ENCODE data around the gene ETV6.
"Not testable (repeated sequence)": the region's sequence is repeated elsewhere in the genome, so short reads cannot be mapped to it uniquely, and the experiment has no call there.

The ETV6 gene

DNA sequence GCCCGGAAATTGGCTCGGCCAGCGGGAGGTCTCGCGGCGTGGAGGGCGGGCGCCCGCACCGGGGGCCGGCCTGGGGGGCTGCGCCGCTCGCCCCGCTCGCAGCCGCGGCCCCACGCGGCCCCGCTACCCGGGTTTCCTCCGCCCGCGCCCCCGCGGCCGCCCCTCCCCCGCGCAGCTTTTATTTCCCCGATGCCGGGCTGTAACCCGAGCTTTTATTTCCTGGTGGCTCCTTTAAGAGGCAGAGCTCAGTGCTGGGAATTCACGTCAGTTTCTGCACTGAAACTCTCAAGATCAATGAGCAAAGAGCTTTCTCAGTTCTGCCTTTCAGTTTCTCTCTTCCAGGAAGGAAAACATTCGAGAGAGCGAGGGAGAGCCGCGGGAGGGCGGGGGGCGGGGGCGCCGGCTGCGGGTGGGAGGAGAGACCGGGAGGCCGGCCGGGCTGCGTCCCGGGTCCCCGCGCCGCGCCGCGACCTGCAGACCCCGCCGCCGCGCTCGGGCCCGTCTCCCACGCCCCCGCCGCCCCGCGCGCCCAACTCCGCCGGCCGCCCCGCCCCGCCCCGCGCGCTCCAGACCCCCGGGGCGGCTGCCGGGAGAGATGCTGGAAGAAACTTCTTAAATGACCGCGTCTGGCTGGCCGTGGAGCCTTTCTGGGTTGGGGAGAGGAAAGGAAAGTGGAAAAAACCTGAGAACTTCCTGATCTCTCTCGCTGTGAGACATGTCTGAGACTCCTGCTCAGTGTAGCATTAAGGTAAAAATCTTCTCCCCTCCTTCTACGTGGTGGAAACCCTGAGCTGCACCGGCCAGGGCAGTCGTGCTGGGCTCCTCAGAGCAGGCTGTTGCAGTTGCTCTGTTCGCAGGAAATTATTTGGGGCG lies at the start of gene ETV6:
Gene ETV6 (plus strand): TSS at position 262 of the 873 bp plus-strand sequence. CDS start 454 bp downstream, at position 716.
- DNase-seq (ENCODE audit: low read depth in 3 of 3): peak; percentile 56 to 80 (median 63)

DNA sequence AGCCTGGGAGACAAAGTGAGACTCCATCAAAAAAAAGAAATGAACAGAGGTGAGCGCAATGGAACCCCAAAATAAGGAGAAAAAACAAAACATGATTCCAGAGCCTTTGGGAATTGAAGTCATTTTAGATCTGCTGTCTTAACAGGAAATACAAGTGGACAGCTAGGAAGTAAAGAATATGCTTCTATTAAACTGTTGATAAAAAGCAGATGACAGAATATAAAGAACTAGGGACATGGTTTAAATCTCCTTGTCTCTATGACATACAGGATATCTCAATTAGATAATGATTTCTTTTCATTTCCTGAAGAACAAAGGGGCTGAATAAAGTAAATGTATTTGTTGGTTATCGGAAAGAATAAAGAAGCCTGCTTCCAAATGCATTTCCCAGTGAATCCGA lies 49.3 kb upstream of the ETV6 start:
- no peak for DNase-seq (ENCODE audit: low read depth in 3 of 3)

DNA sequence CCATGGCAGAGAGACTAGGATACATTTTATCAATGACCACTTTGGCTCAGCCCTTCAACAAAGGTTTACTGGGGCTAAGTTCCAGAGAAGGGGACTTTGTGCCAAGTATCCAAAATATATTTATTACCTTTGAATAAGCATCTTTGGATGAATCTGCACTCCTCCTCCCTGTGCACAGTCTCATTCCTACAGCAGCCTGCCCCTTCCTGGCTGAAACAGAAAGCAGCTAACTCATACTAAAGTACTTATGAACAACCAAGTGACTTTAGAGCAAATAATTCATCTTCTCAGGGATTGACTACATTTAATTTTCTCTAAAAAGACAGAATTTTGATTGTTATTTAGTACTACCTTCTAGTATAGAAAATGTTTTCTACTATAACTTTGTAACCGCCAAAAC lies 47.8 kb upstream of the ETV6 start:
- no peak for DNase-seq (ENCODE audit: low read depth in 3 of 3)

DNA sequence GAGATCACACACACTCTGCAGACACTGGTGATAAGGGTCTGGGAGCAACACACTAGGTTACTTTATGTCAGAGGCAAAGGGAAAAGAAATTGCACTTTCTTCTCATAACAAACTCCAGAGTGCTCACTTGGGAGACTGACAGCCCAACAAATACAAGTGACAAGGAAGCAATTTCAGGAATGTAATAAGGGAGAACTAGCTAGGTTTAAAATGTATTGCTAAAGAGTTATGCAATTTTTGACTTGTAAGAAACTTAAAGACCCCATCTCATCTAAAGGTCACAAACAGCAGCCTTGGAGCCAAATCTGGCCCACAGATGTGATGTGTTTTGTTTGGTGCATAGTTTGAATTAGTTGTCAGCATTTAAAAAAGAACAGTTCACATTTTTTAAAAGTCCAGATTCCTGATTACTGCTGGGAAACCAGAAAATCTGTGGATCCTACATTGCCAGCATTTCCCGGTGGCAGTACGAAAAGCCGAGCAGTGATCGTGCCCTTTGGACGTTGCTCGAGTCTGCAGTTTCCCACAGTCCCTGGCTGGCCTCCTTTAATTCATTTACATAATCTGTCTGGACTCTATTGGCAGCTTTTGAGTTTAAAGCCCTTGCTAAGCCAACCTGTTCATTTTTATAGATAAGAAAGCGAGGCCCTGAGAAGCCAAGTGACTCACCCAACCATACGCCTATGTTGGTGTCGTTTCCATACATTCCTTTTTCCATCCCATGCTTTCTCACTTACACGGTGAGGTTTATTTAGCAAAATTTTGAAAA lies 42.0 kb upstream of the ETV6 start:
- DNase-seq (ENCODE audit: low read depth in 3 of 3): no peak

DNA sequence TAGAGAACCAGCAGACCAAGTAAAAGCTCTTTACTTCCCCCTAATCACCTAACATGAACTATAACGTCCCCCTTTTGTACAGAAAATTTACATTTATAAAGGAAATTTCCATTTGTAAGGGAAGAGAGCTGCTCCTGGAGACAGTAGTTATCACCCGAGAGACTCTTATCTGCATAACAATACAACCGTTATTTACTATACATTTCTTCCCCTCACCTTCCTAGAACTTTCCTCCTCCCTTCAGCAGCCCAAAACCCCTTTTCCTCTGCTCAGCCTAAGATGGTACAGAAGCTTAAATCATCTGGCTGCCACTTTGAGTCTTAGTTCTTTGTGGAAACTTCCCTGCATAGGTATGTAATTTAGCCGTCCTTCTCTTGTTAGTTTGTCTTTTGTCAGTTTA lies 40.4 kb upstream of the ETV6 start:
- no peak for DNase-seq (ENCODE audit: low read depth in 3 of 3)

DNA sequence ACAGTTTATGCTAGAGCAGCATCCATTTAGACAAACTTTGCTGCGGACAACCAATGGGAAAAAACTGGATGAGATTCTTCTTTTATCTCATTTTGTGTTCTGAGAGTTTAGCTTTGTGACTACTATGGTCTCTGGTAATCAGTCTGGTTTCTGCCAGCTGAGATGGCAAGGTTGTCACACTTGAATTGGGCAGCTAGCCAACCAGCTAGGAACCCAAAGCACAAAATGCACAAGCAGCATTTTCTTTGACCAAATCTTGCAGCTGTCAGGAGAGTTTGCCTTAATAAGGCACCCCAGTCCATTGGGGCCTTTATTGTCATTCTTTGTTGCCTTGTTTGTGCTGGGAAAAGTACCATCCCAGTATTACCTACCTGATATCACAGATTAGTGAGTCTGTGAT lies 34.0 kb upstream of the ETV6 start:
- no peak for DNase-seq (ENCODE audit: low read depth in 3 of 3)

DNA sequence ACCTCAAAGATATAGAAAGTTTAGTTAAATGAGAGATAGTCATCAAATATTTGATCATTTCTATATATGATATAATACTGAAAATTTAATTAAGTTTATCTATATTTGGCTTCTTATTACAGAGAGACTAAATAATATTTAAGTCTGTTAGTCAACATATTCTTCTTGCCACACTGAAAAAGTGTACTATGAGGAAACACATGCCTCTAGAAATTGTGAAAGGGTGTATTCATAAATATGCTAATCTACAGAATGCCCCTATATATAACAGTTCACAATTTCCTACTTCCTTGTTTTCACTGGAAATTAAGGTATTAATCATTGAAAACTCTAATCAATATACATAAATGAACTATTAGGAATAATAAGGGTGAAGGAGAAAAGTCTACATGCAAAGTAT lies 31.4 kb upstream of the ETV6 start:
- DNase-seq (ENCODE audit: low read depth in 3 of 3): no peak

DNA sequence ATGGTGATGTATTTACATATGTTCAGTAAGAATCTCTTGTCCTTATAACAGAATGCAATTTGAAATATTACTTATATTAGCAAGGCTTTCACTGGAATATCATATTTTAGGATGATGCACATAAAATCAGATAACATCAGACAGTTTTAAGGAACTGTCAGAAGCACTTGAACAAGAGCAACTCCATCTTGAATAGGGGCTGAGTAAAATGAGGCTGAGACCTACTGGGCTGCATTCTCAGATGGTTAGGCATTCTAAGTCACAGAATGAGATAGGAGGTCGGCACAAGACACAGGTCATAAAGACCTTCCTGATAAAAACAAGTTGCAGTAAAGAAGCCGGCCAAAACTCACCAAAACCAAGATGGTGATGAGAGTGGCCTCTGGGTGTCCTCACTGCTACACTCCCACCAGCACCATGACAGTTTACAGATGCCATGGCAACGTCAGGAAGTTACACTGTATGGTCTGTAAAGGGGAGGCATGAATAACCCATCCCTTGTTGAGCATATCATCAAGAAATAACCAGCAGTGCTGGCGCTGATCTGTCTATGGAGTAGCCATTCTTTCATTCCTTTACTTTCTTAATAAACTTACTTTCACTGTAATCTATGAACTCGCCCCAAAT lies 27.6 kb upstream of the ETV6 start:
- peak in 1 of 3 experiments; percentile 1 for DNase-seq (ENCODE audit: low read depth in 3 of 3)

DNA sequence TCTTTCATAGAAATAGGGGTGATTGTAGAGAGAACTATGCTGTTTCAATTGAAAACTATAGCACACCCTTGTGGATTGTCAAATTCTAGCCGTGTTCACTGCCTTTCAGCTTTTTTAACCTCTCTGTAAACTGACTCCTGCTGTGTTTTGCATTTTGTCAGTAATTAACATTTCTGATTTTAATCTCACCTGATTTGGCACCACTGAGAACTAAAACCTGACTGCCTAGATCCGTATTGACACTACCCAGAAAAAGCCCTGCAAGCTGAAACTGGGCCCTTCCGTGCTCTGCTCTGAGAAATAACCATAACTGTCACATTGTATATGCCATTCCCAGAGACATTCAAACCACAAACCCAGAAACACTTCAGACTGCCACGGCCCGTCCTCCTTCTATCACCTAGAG lies 26.6 kb upstream of the ETV6 start:
- no peak for DNase-seq (ENCODE audit: low read depth in 3 of 3)

DNA sequence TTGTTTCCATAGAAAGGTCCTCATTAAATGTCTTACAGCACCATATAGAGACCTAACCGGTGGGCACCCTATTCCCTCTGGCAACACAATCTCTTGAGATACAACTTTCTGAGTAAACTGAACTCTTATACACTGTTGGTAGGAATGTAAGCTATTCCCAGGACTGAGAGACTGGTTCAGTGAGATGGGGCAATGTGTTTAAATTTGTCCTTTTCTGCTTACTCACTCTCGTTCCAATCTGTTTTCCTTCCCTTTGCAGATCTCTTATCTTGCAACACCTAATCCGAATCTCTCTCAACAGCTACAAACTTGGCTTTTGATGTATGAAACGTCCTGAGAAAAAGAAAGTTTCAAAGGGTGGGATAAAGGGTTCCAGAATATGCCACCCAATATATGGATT lies 26.1 kb upstream of the ETV6 start:
- no peak for DNase-seq (ENCODE audit: low read depth in 3 of 3)

DNA sequence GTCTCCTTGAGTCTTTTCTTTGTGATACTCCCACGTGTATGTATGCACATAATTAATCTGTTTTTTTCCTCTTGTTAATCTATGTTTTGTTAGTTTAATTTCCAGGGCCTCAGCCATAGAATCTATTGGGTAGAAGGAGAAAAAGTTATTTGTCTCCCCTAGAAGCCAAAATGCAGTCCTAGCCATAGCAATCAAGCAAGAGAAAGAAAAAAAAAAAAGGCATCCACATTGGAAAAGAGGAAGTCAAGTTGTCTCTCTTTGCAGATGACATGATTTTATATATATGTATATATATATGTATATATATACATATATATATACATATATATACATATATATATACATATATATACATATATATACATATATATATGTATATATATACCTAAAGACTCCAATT lies 25.4 kb upstream of the ETV6 start:
- no peak for DNase-seq (ENCODE audit: low read depth in 3 of 3)

DNA sequence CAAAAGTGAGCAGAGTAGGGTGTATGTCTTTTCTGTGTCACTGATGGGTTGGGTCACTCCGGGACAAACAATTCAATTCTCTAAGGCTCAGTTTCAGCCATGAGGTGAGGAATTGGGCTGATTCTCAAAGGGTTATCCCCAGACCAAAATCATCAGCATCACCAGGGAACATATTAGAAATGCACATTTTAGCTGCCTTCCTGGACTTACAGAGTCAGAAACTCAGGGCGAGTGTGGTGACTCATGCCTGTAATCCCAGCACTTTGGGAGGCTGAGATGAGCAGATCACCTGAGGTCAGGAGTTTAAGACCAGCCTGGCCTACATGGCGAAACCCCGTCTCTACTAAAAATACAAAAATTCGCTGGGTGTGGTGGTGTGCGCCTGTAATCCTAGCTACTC lies 21.8 kb upstream of the ETV6 start:
- not testable (repeated sequence) for DNase-seq (ENCODE audit: low read depth in 3 of 3)

DNA sequence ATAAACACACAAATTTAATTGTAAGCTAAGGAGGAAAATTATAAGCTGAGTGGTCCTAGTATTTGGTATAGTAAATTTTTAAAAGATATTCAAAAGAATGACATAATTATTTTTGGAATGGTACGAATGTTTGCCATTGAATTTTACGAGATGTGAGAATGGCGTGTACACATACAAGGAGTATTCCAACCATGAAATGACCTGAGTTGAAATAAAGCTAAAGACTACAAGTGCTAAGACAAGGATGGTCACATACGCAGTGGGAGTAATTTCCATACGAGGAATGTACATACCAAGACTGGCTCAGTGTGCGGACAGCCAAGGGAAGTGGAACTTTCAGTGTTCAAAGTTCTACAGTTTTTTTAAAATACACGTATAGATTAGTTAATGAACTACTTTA lies 21.1 kb upstream of the ETV6 start:
- DNase-seq (ENCODE audit: low read depth in 3 of 3): no peak

DNA sequence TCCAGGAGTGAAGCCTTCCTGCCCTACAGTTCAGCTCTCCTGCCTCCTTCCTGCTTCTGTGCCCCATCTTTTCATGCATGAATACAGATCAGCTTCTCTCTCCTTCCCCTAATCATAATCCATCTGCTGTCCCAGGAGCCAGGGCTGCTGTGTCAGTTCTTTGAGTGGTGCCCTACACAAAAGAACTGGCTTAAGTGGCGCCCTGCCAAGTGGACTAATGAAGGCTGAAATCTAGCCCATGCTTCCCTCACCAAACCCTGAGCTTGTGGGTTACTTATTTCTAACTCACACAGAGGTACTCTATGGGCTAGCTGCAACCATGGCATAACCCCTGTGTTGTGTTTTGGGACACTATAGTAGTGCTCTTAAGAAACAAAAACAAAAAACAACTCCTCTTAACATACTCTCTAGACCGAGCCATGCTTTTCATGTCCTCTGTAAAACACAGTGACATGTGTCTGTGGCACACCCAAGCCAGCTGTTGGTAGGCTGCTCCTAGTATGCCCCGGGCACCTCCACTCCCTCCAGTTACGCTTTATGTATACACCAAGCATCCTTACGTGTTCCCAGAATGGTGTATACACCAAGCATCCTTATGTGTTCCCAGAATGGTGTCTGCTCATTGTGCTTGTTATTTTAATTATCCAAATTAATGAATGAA lies 19.3 kb upstream of the ETV6 start:
- no peak for DNase-seq (ENCODE audit: low read depth in 3 of 3)

DNA sequence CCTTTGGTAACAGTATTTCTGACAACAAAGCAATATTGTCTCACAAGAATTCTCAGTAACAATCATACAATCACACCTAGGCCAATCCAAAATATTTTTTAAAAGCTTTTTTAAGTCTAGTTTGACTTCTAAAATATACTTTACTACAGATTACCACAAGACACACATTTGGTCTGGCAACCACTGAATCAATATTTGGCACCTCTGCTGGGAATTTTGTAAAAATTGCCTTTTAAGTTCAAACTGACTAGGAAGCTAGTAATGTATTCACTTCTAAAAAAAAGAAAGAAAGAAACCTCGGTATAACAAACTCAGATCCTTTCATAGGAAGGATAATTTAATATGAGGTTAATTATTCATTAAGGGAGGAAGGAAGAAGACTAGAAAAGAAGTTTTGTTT lies 18.2 kb upstream of the ETV6 start:
- no peak for DNase-seq (ENCODE audit: low read depth in 3 of 3)

DNA sequence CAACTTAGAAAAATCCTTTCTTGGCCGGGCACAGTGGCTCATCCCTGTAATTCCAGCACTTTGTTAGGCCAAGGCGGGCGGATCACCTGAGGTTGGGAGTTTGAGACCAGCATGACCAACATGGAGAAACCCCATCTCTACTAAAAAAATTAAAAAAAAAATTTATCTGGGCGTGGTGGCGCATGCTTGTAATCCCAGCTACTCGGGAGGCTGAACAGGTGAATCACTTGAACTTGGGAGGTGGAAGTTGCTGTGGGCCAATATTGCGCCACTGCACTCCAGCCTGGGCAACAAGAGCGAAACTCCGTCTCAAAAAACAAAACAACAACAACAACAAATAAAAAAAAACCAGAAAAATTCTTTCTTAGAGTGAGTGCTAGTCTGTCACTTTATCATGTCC lies 17.6 kb upstream of the ETV6 start:
- not testable (repeated sequence) for DNase-seq (ENCODE audit: low read depth in 3 of 3)

DNA sequence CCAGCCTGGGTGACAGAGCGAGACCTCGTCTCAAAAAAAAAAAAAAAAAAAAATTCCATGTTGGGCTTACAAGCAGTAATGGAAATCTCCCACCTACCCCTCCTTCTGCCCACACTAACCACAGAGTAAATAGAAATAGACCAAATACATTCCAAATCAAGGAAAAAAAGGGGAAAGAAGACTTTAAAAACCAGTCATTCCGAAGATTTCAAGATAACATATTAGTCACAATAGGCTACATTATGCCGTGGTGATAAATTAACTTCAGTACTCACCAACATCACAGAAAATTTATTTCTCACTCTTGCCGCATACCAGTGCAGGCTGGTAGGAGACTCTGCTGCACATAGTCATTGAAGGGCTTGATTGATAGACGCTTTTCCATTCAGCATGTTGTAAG lies 15.5 kb upstream of the ETV6 start:
- DNase-seq (ENCODE audit: low read depth in 3 of 3): no peak

DNA sequence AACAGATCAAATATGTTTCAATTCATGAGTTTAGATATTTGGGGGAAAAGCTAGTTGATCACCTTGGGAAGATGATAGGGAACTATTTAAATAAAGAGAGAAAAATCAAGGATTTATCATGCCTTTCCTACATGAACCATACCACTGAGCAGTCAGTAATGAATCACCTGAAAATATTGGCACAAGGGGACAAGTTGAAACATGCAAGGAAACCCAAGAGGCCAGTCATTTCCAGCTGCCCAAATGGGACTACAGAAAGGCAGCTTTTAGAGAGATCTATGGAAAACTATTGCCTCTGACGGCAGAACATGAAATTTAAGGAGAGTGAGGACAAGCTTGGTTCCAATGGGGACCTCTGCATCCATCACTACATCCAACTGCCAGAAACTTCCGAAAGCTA lies 14.1 kb upstream of the ETV6 start:
- no peak for DNase-seq (ENCODE audit: low read depth in 3 of 3)

DNA sequence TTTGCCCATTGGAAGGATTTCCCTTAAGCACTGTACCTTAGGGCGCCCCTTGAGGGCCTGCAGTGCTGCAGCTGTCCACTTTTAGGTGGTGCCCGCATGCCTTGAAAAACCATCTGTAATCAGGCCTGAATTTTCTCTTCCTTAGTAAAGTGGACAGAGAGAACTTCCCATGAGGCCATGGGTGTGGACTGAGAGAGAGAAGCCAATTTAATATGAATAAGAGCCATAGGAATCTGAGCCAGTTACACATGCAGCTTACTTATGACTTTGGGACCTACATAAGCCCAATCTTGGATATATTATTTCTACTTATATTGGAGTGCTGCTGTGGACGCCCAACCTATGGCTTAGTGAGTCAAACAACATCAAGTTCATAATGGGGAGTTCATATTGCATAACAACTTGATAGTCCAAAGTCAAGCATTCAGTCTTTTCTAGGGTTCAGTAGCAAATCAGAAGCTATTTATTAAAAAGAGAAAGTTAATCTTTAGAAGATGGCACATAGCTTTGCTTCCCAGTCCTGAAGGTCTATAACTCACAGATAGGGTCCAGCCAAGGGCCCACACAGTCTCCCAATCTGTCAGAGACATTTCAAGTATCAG lies 11.1 kb upstream of the ETV6 start:
- no peak for DNase-seq (ENCODE audit: low read depth in 3 of 3)

DNA sequence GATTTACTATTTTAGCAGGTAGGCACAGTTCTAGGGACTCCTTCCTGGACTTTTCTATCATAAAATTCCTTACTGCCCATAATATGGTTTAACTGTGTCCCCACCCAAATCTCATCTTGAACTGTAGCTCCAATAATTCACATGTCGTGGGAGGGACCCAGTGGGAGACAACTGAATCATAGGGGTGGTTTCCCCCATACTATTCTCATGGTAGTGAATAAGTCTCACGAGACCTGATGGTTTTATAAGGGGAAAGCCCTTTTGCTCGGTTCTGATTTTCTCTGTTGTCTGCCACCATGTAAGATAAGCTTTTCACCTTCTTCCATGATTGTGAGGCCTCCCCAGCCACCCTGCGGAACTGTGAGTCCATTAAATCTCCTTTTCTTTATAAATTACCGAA lies 10.0 kb upstream of the ETV6 start:
- no peak for DNase-seq (ENCODE audit: low read depth in 3 of 3)

DNA sequence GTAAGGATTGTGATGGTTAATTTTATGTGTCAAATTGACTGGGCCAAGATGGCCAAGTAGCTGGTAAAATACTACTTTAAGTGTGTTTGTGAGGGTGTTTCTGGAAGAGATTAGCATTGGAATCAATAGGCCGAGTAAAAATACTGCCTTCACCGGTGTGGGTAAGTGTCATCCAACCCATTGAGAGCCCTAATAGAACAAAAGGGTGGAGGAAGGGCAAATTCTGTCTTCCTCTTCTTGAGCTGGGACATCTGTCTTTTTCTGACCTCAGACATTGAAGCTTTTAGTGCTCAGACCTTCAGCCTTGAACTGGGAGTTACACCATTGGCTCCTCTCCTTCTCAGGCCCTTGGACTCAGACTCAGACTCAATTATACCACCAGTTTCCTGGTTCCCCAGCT lies 8.0 kb upstream of the ETV6 start:
- no peak for DNase-seq (ENCODE audit: low read depth in 3 of 3)

DNA sequence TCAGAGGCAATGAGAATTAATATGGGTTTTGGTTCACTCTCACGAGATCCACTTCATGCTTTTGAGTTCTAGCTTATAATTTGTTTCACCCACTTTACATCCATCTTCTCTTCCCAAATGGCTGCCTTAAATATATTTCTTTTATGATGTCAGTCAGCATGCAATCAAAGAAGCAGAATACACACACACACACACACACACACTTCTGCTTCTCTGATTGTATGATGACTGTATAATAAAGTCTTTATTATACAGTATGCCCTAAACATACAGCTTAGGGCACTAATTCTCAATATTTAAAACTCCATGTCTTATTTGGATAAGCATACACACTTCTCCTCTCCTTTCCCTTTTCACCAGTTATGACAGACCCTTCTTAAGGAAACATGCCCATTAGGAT lies 6.7 kb upstream of the ETV6 start:
- no peak for DNase-seq (ENCODE audit: low read depth in 3 of 3)
